K562 (cell line): Measurements from ENCODE around the gene PPT2. TPM values are rescaled to one million over a fixed set of nuclear protein-coding genes. Genes with fewer than 3 reads are reported as not detected.
A peak's percentile ranks its signal among the peaks of the same experiment; 100 is the strongest.

Experiments used
- ARID2 ChIP-seq: fragments of 450-650 bp; IDR thresholded peaks from 2 replicates; pipeline ENCODE4 v1.6.1; 2017; ENCODE audit warnings: antibody characterized with exemption, mild to moderate bottlenecking
- ARNT ChIP-seq, 2 experiments: fragments of 450-650 bp; IDR thresholded peaks; 2 replicates each; pipeline ENCODE4 v1.6.1; 2016; ENCODE audit warnings: mild to moderate bottlenecking in 1 of 2
- CBX3 ChIP-seq, 2 experiments: IDR thresholded peaks; 1 replicate in 1 of 2; 2 replicates in 1 of 2; pipeline ENCODE4 v1.6.1; 2012; ENCODE audit warnings: inconsistent platforms in 2 of 2, low read length in 2 of 2, borderline replicate concordance in 1 of 2, control low read depth in 1 of 2
- DMBX1 ChIP-seq: fragments of 250-450 bp; sonication (Bioruptor Pico); IDR thresholded peaks from 2 replicates; pipeline ENCODE4 v1.8.0; 2022; ENCODE audit warnings: inconsistent platforms, mild to moderate bottlenecking, moderate library complexity, borderline replicate concordance
- GTF2E2 ChIP-seq: fragments of 200-800 bp; sonication (Bioruptor generic); IDR thresholded peaks from 2 replicates; pipeline ENCODE4 v1.6.1; 2016; ENCODE audit warnings: missing genetic modification characterization, missing compliant biosample characterization
- RFX1 ChIP-seq: fragments of 450-650 bp; IDR thresholded peaks from 2 replicates; pipeline ENCODE4 v1.6.1; 2016; ENCODE audit warnings: mild to moderate bottlenecking, moderate library complexity
- SAFB2 ChIP-seq: fragments of 200-400 bp; formaldehyde crosslinking; IDR thresholded peaks from 2 replicates; pipeline ENCODE4 v1.6.1; 2018; ENCODE audit warnings: borderline replicate concordance, low read length, low read depth, moderate library complexity; ENCODE audit not compliant: severe bottlenecking
- SRSF1 ChIP-seq: fragments of 200-400 bp; formaldehyde crosslinking; IDR thresholded peaks from 2 replicates; pipeline ENCODE4 v1.6.1; 2017; ENCODE audit warnings: mild to moderate bottlenecking, low read depth, low read length, moderate library complexity
- ZNF263 ChIP-seq: sonication (generic); formaldehyde crosslinking; IDR thresholded peaks from 2 replicates; pipeline ENCODE4 v1.8.0; 2022; ENCODE audit warnings: mild to moderate bottlenecking, missing genetic modification reagents, borderline replicate concordance
- polyA plus RNA-seq, 8 experiments: library from polyadenylated mRNA; depleted of rRNA in 4 of 8; stranded (reverse) in 5 of 8; unstranded in 3 of 8; fragments of >200 nt; fragmentation: Nextera tagmentation in 2 of 8; fragmentation: Illumina TruSeq in 1 of 8; extraction: Ambion mirVana in 2 of 8; extraction: Trizol in 1 of 8; gene quantifications; 2 replicates each; pipeline versions ENCODE4 v1.2.1 to v1.2.3, GENCODE V29; 2011 to 2014; ENCODE audit warnings: inconsistent platforms in 1 of 8, missing spikeins in 1 of 8
- total RNA-seq, 7 experiments: library from RNA; depleted of rRNA in 6 of 7; stranded (reverse); fragments of >200 nt in 6 of 7; fragmentation: Illumina TruSeq in 2 of 7; extraction: Trizol in 2 of 7; gene quantifications; 2 replicates each; pipeline versions ENCODE4 v1.2.1 to v1.2.3, GENCODE V29; 2011 to 2021; ENCODE audit warnings: low replicate concordance in 1 of 7
- TF ChIP-seq, protein P1 (sequence below): fragments of 450-650 bp; IDR thresholded peaks from 2 replicates; pipeline ENCODE4 v1.6.1; 2016; ENCODE audit warnings: mild to moderate bottlenecking, moderate library complexity
- TF ChIP-seq, protein P2 (sequence below), 2 experiments: fragments of 450-650 bp in 1 of 2; IDR thresholded peaks; 2 replicates each; pipeline ENCODE4 v1.6.1; 2011 to 2017; ENCODE audit warnings: low read depth in 2 of 2, antibody characterized with exemption in 1 of 2, borderline replicate concordance in 1 of 2, low read length in 1 of 2, mild to moderate bottlenecking in 1 of 2, mixed read lengths in 1 of 2; ENCODE audit not compliant: control insufficient read depth in 1 of 2

Gene PPT2
- total and polyA plus RNA-seq, 9 of the 15 experiments (the other 6 are each of a cell fraction or from before 2014, with no cell fraction given) = 27.4 to 98.8 (median 69.9) TPM

DNA sequence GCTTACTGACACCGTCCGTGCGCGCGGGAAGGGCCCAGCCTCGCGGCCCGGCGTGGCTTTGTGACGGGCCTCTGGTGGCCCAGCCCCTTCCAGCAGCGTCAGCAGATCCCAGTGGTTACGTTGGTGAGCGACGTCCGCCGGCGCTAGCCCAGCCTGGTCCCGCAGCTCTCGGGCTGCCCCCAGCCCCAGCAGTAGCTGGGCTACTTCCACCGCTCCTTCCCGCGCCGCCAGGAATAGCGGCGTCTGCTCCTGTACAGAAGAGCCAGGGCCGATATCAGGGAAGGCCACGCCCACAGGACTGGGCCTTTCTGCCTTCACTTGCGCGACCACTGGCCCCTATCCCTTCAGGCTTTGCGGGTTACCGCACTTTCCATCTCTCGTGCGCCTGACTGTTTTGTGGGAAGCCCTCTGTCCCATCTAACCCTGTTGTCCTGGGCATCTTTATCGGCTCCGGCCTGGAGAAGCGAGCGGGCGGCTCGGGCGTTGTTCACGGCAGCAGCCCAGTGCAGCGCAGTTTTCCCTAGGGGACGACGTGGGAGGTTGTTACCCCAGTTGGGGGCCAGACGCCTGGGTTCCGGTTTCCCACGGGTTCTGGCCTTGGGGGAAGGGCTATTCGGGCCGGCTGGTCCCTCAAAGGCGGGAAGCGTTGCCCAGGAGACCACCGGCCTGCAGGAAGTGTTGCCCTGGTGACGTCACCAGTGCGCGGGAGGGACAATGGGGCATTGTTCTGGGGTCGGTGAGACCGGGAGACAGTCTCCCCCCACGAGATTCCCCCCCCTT lies 42.2 kb downstream of the PPT2 start (continued):
- TF ChIP-seq, protein P1, sequence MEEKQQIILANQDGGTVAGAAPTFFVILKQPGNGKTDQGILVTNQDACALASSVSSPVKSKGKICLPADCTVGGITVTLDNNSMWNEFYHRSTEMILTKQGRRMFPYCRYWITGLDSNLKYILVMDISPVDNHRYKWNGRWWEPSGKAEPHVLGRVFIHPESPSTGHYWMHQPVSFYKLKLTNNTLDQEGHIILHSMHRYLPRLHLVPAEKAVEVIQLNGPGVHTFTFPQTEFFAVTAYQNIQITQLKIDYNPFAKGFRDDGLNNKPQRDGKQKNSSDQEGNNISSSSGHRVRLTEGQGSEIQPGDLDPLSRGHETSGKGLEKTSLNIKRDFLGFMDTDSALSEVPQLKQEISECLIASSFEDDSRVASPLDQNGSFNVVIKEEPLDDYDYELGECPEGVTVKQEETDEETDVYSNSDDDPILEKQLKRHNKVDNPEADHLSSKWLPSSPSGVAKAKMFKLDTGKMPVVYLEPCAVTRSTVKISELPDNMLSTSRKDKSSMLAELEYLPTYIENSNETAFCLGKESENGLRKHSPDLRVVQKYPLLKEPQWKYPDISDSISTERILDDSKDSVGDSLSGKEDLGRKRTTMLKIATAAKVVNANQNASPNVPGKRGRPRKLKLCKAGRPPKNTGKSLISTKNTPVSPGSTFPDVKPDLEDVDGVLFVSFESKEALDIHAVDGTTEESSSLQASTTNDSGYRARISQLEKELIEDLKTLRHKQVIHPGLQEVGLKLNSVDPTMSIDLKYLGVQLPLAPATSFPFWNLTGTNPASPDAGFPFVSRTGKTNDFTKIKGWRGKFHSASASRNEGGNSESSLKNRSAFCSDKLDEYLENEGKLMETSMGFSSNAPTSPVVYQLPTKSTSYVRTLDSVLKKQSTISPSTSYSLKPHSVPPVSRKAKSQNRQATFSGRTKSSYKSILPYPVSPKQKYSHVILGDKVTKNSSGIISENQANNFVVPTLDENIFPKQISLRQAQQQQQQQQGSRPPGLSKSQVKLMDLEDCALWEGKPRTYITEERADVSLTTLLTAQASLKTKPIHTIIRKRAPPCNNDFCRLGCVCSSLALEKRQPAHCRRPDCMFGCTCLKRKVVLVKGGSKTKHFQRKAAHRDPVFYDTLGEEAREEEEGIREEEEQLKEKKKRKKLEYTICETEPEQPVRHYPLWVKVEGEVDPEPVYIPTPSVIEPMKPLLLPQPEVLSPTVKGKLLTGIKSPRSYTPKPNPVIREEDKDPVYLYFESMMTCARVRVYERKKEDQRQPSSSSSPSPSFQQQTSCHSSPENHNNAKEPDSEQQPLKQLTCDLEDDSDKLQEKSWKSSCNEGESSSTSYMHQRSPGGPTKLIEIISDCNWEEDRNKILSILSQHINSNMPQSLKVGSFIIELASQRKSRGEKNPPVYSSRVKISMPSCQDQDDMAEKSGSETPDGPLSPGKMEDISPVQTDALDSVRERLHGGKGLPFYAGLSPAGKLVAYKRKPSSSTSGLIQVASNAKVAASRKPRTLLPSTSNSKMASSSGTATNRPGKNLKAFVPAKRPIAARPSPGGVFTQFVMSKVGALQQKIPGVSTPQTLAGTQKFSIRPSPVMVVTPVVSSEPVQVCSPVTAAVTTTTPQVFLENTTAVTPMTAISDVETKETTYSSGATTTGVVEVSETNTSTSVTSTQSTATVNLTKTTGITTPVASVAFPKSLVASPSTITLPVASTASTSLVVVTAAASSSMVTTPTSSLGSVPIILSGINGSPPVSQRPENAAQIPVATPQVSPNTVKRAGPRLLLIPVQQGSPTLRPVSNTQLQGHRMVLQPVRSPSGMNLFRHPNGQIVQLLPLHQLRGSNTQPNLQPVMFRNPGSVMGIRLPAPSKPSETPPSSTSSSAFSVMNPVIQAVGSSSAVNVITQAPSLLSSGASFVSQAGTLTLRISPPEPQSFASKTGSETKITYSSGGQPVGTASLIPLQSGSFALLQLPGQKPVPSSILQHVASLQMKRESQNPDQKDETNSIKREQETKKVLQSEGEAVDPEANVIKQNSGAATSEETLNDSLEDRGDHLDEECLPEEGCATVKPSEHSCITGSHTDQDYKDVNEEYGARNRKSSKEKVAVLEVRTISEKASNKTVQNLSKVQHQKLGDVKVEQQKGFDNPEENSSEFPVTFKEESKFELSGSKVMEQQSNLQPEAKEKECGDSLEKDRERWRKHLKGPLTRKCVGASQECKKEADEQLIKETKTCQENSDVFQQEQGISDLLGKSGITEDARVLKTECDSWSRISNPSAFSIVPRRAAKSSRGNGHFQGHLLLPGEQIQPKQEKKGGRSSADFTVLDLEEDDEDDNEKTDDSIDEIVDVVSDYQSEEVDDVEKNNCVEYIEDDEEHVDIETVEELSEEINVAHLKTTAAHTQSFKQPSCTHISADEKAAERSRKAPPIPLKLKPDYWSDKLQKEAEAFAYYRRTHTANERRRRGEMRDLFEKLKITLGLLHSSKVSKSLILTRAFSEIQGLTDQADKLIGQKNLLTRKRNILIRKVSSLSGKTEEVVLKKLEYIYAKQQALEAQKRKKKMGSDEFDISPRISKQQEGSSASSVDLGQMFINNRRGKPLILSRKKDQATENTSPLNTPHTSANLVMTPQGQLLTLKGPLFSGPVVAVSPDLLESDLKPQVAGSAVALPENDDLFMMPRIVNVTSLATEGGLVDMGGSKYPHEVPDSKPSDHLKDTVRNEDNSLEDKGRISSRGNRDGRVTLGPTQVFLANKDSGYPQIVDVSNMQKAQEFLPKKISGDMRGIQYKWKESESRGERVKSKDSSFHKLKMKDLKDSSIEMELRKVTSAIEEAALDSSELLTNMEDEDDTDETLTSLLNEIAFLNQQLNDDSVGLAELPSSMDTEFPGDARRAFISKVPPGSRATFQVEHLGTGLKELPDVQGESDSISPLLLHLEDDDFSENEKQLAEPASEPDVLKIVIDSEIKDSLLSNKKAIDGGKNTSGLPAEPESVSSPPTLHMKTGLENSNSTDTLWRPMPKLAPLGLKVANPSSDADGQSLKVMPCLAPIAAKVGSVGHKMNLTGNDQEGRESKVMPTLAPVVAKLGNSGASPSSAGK = no peak; the same call in 1 of the 2 replicates
- TF ChIP-seq SAFB2 (no peak), ZNF263 (CRISPR knock-in tag) (no peak), GTF2E2 (tag) (no peak), SRSF1 (0 out of 2 replicates have a peak, but pooled peaks have one; percentile 57), ARNT (IDR thresholded peaks at IDR 0.05) (peak in 1 of 2 experiments; percentile 25; a peak in 1 of 4 replicates), CBX3 (IDR thresholded peaks at IDR 0.05; ENCODE audit: borderline replicate concordance in 1 of 2, low read length in 2 of 2) (peak in 1 of 2 experiments; percentile 71; a peak in 1 of 3 replicates), RFX1 (peak; percentile 94), DMBX1 (CRISPR knock-in tag) (no peak), ARID2 (no peak)
- TF ChIP-seq, protein P2, sequence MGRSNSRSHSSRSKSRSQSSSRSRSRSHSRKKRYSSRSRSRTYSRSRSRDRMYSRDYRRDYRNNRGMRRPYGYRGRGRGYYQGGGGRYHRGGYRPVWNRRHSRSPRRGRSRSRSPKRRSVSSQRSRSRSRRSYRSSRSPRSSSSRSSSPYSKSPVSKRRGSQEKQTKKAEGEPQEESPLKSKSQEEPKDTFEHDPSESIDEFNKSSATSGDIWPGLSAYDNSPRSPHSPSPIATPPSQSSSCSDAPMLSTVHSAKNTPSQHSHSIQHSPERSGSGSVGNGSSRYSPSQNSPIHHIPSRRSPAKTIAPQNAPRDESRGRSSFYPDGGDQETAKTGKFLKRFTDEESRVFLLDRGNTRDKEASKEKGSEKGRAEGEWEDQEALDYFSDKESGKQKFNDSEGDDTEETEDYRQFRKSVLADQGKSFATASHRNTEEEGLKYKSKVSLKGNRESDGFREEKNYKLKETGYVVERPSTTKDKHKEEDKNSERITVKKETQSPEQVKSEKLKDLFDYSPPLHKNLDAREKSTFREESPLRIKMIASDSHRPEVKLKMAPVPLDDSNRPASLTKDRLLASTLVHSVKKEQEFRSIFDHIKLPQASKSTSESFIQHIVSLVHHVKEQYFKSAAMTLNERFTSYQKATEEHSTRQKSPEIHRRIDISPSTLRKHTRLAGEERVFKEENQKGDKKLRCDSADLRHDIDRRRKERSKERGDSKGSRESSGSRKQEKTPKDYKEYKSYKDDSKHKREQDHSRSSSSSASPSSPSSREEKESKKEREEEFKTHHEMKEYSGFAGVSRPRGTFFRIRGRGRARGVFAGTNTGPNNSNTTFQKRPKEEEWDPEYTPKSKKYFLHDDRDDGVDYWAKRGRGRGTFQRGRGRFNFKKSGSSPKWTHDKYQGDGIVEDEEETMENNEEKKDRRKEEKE (IDR thresholded peaks at IDR 0.05; ENCODE audit: borderline replicate concordance in 1 of 2, control insufficient read depth in 1 of 2, low read depth in 2 of 2, low read length in 1 of 2) = 0 out of 4 replicates have a peak, but pooled peaks of 1 of the 2 experiments have one; percentile 29
